Gastroesophageal sphincter (tissue), 3 donors: ENCODE results near the gene EPM2A.

Experiments used
- EP300 ChIP-seq: sonication (generic); formaldehyde crosslinking; IDR thresholded peaks from one replicate; pipeline ENCODE4 v1.6.1; 2017; ENCODE audit warnings: antibody characterized with exemption, mild to moderate bottlenecking
- POLR2AphosphoS5 ChIP-seq: sonication (generic); formaldehyde crosslinking; IDR thresholded peaks from one replicate; pipeline ENCODE4 v1.6.1; 2017; ENCODE audit warnings: antibody characterized with exemption
- TF ChIP-seq, protein P1 (sequence below), 4 experiments: fragments of 200-600 bp in 2 of 4; fragments of 450-650 bp in 2 of 4; sonication (generic) in 1 of 4; IDR thresholded peaks; one replicate each; pipeline ENCODE4 v1.5.1; 2017 to 2019; ENCODE audit warnings: antibody characterized with exemption in 4 of 4, mild to moderate bottlenecking in 2 of 4, moderate library complexity in 2 of 4

DNA sequence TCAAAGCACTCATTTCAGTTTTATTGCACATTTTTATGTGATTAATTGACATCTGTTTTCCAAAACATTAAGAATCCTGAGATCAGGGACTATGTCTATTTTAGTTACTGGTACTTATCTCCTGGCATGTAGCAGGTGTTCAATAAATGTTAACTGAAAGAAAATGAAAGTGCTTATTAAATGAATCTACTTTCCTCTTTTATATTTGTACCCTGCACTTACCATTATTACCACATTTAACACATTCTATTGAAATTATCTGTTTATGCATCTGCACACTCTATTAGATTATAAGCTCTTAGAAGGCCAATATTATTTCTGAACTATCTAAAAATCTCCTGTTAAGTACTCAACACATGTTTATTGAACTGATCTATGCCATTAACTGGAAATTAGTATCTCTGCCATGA, 131.9 kb downstream of the EPM2A start:
- TF ChIP-seq EP300 (no peak), POLR2AphosphoS5 (no peak)
- TF ChIP-seq, protein P1, sequence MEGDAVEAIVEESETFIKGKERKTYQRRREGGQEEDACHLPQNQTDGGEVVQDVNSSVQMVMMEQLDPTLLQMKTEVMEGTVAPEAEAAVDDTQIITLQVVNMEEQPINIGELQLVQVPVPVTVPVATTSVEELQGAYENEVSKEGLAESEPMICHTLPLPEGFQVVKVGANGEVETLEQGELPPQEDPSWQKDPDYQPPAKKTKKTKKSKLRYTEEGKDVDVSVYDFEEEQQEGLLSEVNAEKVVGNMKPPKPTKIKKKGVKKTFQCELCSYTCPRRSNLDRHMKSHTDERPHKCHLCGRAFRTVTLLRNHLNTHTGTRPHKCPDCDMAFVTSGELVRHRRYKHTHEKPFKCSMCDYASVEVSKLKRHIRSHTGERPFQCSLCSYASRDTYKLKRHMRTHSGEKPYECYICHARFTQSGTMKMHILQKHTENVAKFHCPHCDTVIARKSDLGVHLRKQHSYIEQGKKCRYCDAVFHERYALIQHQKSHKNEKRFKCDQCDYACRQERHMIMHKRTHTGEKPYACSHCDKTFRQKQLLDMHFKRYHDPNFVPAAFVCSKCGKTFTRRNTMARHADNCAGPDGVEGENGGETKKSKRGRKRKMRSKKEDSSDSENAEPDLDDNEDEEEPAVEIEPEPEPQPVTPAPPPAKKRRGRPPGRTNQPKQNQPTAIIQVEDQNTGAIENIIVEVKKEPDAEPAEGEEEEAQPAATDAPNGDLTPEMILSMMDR (IDR thresholded peaks at IDR 0.05): no peak
